ENCODE results near the gene SETDB1.
"Not testable (repeated sequence)": the region's sequence is repeated elsewhere in the genome, so short reads cannot be mapped to it uniquely, and the experiment has no call there.

The SETDB1 gene

GRCh38 chr1:150927624-150928023, 1.5 kb downstream of the SETDB1 start:
- H3K4me3 ChIP-seq (replicated peaks; ENCODE audit: insufficient read depth, low read length), result no peak overlapping the region

GRCh38 chr1:150928286-150928685, 2.1 kb downstream of the SETDB1 start:
- TF ChIP-seq SPI1 (IDR thresholded peaks at IDR 0.05; ENCODE audit: borderline replicate concordance, low read depth) (no peak), GABPA (IDR thresholded peaks at IDR 0.05; ENCODE audit: low read depth) (no peak), CTCF (IDR thresholded peaks at IDR 0.05; ENCODE audit: insufficient read depth, low read length) (no peak), REST (IDR thresholded peaks at IDR 0.05; ENCODE audit: insufficient replicate concordance, low read depth) (no peak), POLR2AphosphoS5 (IDR thresholded peaks at IDR 0.05; ENCODE audit: low read depth) (no peak)
- Histone ChIP-seq H3K27ac (replicated peaks) (no peak overlapping the region), H3K4me3 (replicated peaks; ENCODE audit: insufficient read depth, low read length) (no peak overlapping the region), H3K27me3 (ENCODE audit: insufficient read depth, poor library complexity, severe bottlenecking) (no peaks in the 10 kb centered on the region)
- peak in 1 of 2 experiments; percentile 28 for DNase-seq (ENCODE audit: low read depth in 1 of 2, low spot score in 1 of 2)

More at GRCh38 chr1:150927624-150928023, 1.5 kb downstream of the SETDB1 start:
- peak; percentile 42 to 52 for DNase-seq (ENCODE audit: low read depth in 1 of 2, low spot score in 1 of 2)
- TF ChIP-seq REST (IDR thresholded peaks at IDR 0.05; ENCODE audit: insufficient replicate concordance, low read depth) (no peak), POLR2AphosphoS5 (IDR thresholded peaks at IDR 0.05; ENCODE audit: low read depth) (no peak), SPI1 (IDR thresholded peaks at IDR 0.05; ENCODE audit: borderline replicate concordance, low read depth) (peak; percentile 59; the same call in 1 of the 2 replicates)
- H3K27ac ChIP-seq (replicated peaks), result no peak overlapping the region
- H3K27me3 ChIP-seq (ENCODE audit: insufficient read depth, poor library complexity, severe bottlenecking), result no peaks in the 10 kb centered on the region

GRCh38 chr1:150928775-150929174, 2.6 kb downstream of the SETDB1 start:
- H3K27me3 ChIP-seq (ENCODE audit: insufficient read depth, poor library complexity, severe bottlenecking); H3K27ac ChIP-seq (replicated peaks); H3K4me3 ChIP-seq (replicated peaks; ENCODE audit: insufficient read depth, low read length); DNase-seq (ENCODE audit: low read depth in 1 of 2, low spot score in 1 of 2): not testable (repeated sequence)

GRCh38 chr1:150931773-150932172, 5.6 kb downstream of the SETDB1 start:
- Histone ChIP-seq H3K27ac (replicated peaks) (no peak overlapping the region), H3K27me3 (ENCODE audit: insufficient read depth, poor library complexity, severe bottlenecking) (no peaks in the 10 kb centered on the region), H3K4me3 (replicated peaks; ENCODE audit: insufficient read depth, low read length) (no peak overlapping the region)
- DNase-seq (ENCODE audit: low read depth in 1 of 2, low spot score in 1 of 2), result no peak
- TF ChIP-seq SPI1 (IDR thresholded peaks at IDR 0.05; ENCODE audit: borderline replicate concordance, low read depth) (no peak), GABPA (IDR thresholded peaks at IDR 0.05; ENCODE audit: low read depth) (no peak), REST (IDR thresholded peaks at IDR 0.05; ENCODE audit: insufficient replicate concordance, low read depth) (no peak), CTCF (IDR thresholded peaks at IDR 0.05; ENCODE audit: insufficient read depth, low read length) (no peak), POLR2AphosphoS5 (IDR thresholded peaks at IDR 0.05; ENCODE audit: low read depth) (no peak)

Data from HL-60 (cell line).